GM21717 (cell line): ENCODE data around the gene NES.

Experiments used
- ATAC-seq: cut with Tn5 transposase; IDR thresholded peaks from one replicate; pipeline ENCODE4 v1.9.1; 2021; ENCODE audit warnings: mild to moderate bottlenecking, moderate library complexity; ENCODE audit not compliant: unreplicated experiment

Gene NES

DNA sequence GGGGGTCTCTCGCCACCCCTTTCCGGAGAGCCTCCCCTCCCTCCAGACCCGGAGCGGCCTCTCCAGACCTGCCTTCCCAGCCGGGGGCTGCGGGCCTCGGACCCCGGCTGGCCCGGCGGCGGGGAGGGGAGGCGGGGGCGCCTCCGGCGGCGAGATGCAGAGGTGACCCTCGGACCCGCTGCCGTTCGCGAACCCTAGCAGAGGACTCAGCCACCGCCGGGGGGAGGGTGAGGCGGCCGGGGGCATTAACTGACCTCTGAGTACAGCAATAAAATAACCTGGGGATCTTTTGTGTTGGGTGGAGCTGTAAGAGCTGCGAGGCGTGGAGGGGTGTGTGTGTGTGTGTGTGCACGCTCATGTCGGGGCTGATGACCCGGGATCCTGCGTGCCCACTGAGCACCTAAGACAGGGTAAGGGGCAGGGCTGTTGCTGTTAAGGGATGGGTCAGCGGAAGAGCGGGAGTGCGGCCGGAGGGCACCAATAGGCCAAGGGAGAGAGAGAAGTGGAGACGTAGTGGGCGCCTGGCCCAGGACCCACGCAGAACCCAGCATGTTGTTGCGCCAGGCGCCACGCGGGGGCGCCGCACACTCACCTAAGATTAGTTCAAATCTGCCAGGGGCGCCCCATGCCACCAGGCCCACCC lies 51.6 kb downstream of the NES start:
- ATAC-seq, result no peak

GRCh38 chr1:156624814-156625435 lies 52.3 kb downstream of the NES start:
- no peak for ATAC-seq

- ATAC-seq, result no peak
Measured at GRCh38 chr1:156623946-156624813, 53.0 kb downstream of the NES start.

- no peak for ATAC-seq
Measured at GRCh38 chr1:156622581-156623297, 54.5 kb downstream of the NES start.

- ATAC-seq, result no peak
Measured at GRCh38 chr1:156619582-156619955, 57.6 kb downstream of the NES start.

GRCh38 chr1:156618853-156619581 lies 58.2 kb downstream of the NES start, which contains the start of gene HAPLN2:
TSS of gene HAPLN2 (plus strand) at chr1:156619415. CDS start at chr1:156623491, 4,076 bp downstream.
- ATAC-seq, result no peak
